Measurements from ENCODE around the gene FHL3. TPM values are rescaled to one million over a fixed set of nuclear protein-coding genes. Genes with fewer than 3 reads are reported as not detected.

The FHL3 gene
- total and polyA plus RNA-seq, 9 of the 15 experiments (the other 6 are each of a cell fraction or from before 2014, with no cell fraction given) = 6.1 to 144 (median 34.1) TPM

DNA sequence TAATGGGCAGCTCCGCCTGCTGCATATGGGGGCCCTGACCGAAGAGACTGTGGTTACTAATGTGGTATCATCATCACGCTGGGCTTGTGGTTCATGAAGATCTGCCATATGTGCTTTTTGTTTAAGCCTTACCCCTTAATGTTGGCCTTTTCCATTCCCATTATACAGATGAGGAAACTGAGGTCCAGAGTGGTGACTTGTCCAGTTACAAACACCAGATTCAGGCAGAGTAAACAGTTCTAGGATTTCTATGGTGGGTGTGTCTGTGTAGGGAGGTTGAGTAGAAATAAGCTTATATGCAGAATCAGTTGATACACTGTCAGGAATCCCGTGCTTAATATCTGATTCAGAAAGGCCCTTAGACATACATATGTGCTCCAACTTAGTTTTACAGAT, 7.9 kb upstream of the FHL3 start (continued):
- TF ChIP-seq ELK1 (CRISPR knock-in tag; IDR thresholded peaks at IDR 0.05) (no peak), ETV5 (CRISPR knock-in tag; IDR thresholded peaks at IDR 0.05; ENCODE audit: low read depth) (no peak), RBM25 (IDR thresholded peaks at IDR 0.05; ENCODE audit: low read depth, low read length, severe bottlenecking) (peak; percentile 99), ZNF282 (CRISPR knock-in tag; IDR thresholded peaks at IDR 0.05) (no peak), C11orf30 (IDR thresholded peaks at IDR 0.05; ENCODE audit: low read depth) (no peak), SAFB (IDR thresholded peaks at IDR 0.05; ENCODE audit: borderline replicate concordance, low read depth, low read length) (no peak), ZNF197 (CRISPR knock-in tag; IDR thresholded peaks at IDR 0.05; ENCODE audit: low read depth) (no peak), ZBTB33 (CRISPR knock-in tag; IDR thresholded peaks at IDR 0.05) (peak; percentile 8; the same call in 1 of the 2 replicates), NCOA6 (IDR thresholded peaks at IDR 0.05) (no peak), RCOR1 (IDR thresholded peaks at IDR 0.05; ENCODE audit: borderline replicate concordance in 1 of 2, low read depth in 2 of 2, low read length in 2 of 2) (peak in 1 of 2 experiments; percentile 85; a peak in 3 of 4 replicates), KLF16 (IDR thresholded peaks at IDR 0.05) (no peak), BCOR (IDR thresholded peaks at IDR 0.05) (peak; percentile 96), PHF21A (IDR thresholded peaks at IDR 0.05; ENCODE audit: borderline replicate concordance, low read depth) (no peak), TRIM24 (IDR thresholded peaks at IDR 0.05) (no peak)
- TF ChIP-seq, protein P1, sequence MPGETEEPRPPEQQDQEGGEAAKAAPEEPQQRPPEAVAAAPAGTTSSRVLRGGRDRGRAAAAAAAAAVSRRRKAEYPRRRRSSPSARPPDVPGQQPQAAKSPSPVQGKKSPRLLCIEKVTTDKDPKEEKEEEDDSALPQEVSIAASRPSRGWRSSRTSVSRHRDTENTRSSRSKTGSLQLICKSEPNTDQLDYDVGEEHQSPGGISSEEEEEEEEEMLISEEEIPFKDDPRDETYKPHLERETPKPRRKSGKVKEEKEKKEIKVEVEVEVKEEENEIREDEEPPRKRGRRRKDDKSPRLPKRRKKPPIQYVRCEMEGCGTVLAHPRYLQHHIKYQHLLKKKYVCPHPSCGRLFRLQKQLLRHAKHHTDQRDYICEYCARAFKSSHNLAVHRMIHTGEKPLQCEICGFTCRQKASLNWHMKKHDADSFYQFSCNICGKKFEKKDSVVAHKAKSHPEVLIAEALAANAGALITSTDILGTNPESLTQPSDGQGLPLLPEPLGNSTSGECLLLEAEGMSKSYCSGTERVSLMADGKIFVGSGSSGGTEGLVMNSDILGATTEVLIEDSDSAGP (CRISPR knock-in tag; IDR thresholded peaks at IDR 0.05) = peak; percentile 67; the same call in 1 of the 2 replicates
- TF ChIP-seq, protein P2, sequence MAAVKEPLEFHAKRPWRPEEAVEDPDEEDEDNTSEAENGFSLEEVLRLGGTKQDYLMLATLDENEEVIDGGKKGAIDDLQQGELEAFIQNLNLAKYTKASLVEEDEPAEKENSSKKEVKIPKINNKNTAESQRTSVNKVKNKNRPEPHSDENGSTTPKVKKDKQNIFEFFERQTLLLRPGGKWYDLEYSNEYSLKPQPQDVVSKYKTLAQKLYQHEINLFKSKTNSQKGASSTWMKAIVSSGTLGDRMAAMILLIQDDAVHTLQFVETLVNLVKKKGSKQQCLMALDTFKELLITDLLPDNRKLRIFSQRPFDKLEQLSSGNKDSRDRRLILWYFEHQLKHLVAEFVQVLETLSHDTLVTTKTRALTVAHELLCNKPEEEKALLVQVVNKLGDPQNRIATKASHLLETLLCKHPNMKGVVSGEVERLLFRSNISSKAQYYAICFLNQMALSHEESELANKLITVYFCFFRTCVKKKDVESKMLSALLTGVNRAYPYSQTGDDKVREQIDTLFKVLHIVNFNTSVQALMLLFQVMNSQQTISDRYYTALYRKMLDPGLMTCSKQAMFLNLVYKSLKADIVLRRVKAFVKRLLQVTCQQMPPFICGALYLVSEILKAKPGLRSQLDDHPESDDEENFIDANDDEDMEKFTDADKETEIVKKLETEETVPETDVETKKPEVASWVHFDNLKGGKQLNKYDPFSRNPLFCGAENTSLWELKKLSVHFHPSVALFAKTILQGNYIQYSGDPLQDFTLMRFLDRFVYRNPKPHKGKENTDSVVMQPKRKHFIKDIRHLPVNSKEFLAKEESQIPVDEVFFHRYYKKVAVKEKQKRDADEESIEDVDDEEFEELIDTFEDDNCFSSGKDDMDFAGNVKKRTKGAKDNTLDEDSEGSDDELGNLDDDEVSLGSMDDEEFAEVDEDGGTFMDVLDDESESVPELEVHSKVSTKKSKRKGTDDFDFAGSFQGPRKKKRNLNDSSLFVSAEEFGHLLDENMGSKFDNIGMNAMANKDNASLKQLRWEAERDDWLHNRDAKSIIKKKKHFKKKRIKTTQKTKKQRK (IDR thresholded peaks at IDR 0.05; ENCODE audit: borderline replicate concordance, low read depth, low read length) = no peak
- TF ChIP-seq, protein P3, sequence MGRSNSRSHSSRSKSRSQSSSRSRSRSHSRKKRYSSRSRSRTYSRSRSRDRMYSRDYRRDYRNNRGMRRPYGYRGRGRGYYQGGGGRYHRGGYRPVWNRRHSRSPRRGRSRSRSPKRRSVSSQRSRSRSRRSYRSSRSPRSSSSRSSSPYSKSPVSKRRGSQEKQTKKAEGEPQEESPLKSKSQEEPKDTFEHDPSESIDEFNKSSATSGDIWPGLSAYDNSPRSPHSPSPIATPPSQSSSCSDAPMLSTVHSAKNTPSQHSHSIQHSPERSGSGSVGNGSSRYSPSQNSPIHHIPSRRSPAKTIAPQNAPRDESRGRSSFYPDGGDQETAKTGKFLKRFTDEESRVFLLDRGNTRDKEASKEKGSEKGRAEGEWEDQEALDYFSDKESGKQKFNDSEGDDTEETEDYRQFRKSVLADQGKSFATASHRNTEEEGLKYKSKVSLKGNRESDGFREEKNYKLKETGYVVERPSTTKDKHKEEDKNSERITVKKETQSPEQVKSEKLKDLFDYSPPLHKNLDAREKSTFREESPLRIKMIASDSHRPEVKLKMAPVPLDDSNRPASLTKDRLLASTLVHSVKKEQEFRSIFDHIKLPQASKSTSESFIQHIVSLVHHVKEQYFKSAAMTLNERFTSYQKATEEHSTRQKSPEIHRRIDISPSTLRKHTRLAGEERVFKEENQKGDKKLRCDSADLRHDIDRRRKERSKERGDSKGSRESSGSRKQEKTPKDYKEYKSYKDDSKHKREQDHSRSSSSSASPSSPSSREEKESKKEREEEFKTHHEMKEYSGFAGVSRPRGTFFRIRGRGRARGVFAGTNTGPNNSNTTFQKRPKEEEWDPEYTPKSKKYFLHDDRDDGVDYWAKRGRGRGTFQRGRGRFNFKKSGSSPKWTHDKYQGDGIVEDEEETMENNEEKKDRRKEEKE (IDR thresholded peaks at IDR 0.05; ENCODE audit: borderline replicate concordance in 1 of 2, control insufficient read depth in 1 of 2, low read depth in 2 of 2, low read length in 1 of 2) = no peak
